SKM-1 treated with dmso at 0.1 percent for 144 hours (cell line): Measurements from ENCODE around the gene KAT6B.
"Not testable (repeated sequence)": the region's sequence is repeated elsewhere in the genome, so short reads cannot be mapped to it uniquely, and the experiment has no call there.

Experiments
- DNase-seq: peaks from one replicate; lab custom pipeline; 2025; ENCODE audit not compliant: unreplicated experiment; lab: John Stamatoyannopoulos, UW

Gene KAT6B

GRCh38 chr10:74887614-74888284, 61.3 kb downstream of the KAT6B start:
- no peak for DNase-seq

GRCh38 chr10:74888962-74889661, 62.7 kb downstream of the KAT6B start:
- no peak for DNase-seq

- no peak for DNase-seq
Observed at GRCh38 chr10:74889662-74889998, 63.2 kb downstream of the KAT6B start.

GRCh38 chr10:74890460-74890859, 64.1 kb downstream of the KAT6B start:
- DNase-seq = no peak

- no peak for DNase-seq
Observed at GRCh38 chr10:74891053-74891452, 64.7 kb downstream of the KAT6B start.

- DNase-seq = no peak
Observed at GRCh38 chr10:74892839-74893238, 66.4 kb downstream of the KAT6B start.

GRCh38 chr10:74893329-74893728, 66.9 kb downstream of the KAT6B start:
- not testable (repeated sequence) for DNase-seq

GRCh38 chr10:74896788-74897527, 70.6 kb downstream of the KAT6B start:
- no peak for DNase-seq

GRCh38 chr10:74898201-74898976, 72.0 kb downstream of the KAT6B start:
- peak; percentile 6 for DNase-seq

- DNase-seq = no peak
Observed at GRCh38 chr10:74900297-74900696, 73.9 kb downstream of the KAT6B start.

- no peak for DNase-seq
Observed at GRCh38 chr10:74901301-74901700, 74.9 kb downstream of the KAT6B start.

GRCh38 chr10:74901867-74902450, 75.6 kb downstream of the KAT6B start:
- no peak for DNase-seq

GRCh38 chr10:74903491-74903890, 77.1 kb downstream of the KAT6B start:
- DNase-seq = no peak

GRCh38 chr10:74906611-74907198, 80.3 kb downstream of the KAT6B start:
- no peak for DNase-seq

- DNase-seq = no peak
Observed at GRCh38 chr10:74909670-74910069, 83.3 kb downstream of the KAT6B start.

GRCh38 chr10:74910241-74910975, 84.0 kb downstream of the KAT6B start:
- DNase-seq = no peak

GRCh38 chr10:74910976-74911350, 84.6 kb downstream of the KAT6B start:
- DNase-seq = no peak

GRCh38 chr10:74912182-74912581, 85.8 kb downstream of the KAT6B start:
- DNase-seq = no peak

- DNase-seq = no peak
Observed at GRCh38 chr10:74912682-74913081, 86.3 kb downstream of the KAT6B start.

GRCh38 chr10:74913377-74913979, 87.1 kb downstream of the KAT6B start:
- DNase-seq = no peak
